HepG2 (cell line): Measurements from ENCODE around the gene TM2D3. TPM values are rescaled to one million over a fixed set of nuclear protein-coding genes. Genes with fewer than 3 reads are reported as not detected.
A peak's percentile ranks its signal among the peaks of the same experiment; 100 is the strongest.

Source experiments
- CHD4 ChIP-seq: fragments of 200-600 bp; sonication (generic); IDR thresholded peaks from 2 replicates; pipeline ENCODE4 v1.7.0; 2017; ENCODE audit warnings: mild to moderate bottlenecking, low read length, borderline replicate concordance
- KAT7 ChIP-seq: IDR thresholded peaks from 2 replicates; pipeline ENCODE4 v1.6.1; 2018; ENCODE audit warnings: borderline replicate concordance, missing compliant biosample characterization
- MXI1 ChIP-seq: IDR thresholded peaks from 3 replicates; pipeline ENCODE4 v1.6.1; 2012; ENCODE audit warnings: low read depth, low read length, inconsistent platforms, borderline replicate concordance
- RAD21 ChIP-seq: fragments of 450-650 bp; formaldehyde crosslinking; IDR thresholded peaks from 2 replicates; pipeline ENCODE4 v1.5.0; 2020; ENCODE audit warnings: mild to moderate bottlenecking
- RBM39 ChIP-seq: fragments of 200-400 bp; formaldehyde crosslinking; IDR thresholded peaks from one replicate; pipeline ENCODE4 v1.6.1; 2018; ENCODE audit warnings: antibody characterized with exemption, mild to moderate bottlenecking, low read depth, low read length; ENCODE audit not compliant: poor library complexity, severe bottlenecking
- RFX1 ChIP-seq: fragments of 450-650 bp; IDR thresholded peaks from 2 replicates; pipeline ENCODE4 v1.6.1; 2017
- RXRA ChIP-seq: sonication (generic); formaldehyde crosslinking; IDR thresholded peaks from 2 replicates; pipeline ENCODE4 v1.5.1; 2020; ENCODE audit warnings: missing genetic modification reagents
- SAFB2 ChIP-seq: sonication (generic); formaldehyde crosslinking; IDR thresholded peaks from 2 replicates; pipeline ENCODE4 v1.5.1; 2020; ENCODE audit warnings: missing genetic modification reagents, low read depth, mild to moderate bottlenecking, borderline replicate concordance
- SRSF9 ChIP-seq: fragments of 200-400 bp; formaldehyde crosslinking; IDR thresholded peaks from 2 replicates; pipeline ENCODE4 v1.6.1; 2018; ENCODE audit warnings: borderline replicate concordance, mild to moderate bottlenecking, low read depth, low read length; ENCODE audit not compliant: insufficient read depth, poor library complexity, severe bottlenecking
- TBP ChIP-seq: sonication (generic); formaldehyde crosslinking; IDR thresholded peaks from 2 replicates; pipeline ENCODE4 v1.5.0; 2020; ENCODE audit warnings: missing genetic modification reagents
- WIZ ChIP-seq: sonication (generic); formaldehyde crosslinking; IDR thresholded peaks from 2 replicates; pipeline ENCODE4 v1.5.1; 2020; ENCODE audit warnings: mild to moderate bottlenecking, missing genetic modification reagents
- ZFP37 ChIP-seq: sonication (generic); formaldehyde crosslinking; IDR thresholded peaks from 2 replicates; pipeline ENCODE4 v1.4.0; 2020; ENCODE audit warnings: missing genetic modification reagents, borderline replicate concordance
- ZNF101 ChIP-seq: sonication (generic); formaldehyde crosslinking; IDR thresholded peaks from 2 replicates; pipeline ENCODE4 v1.4.0; 2020; ENCODE audit warnings: mild to moderate bottlenecking, low read depth, missing genetic modification reagents, borderline replicate concordance
- ZNF660 ChIP-seq: sonication (generic); formaldehyde crosslinking; IDR thresholded peaks from 2 replicates; pipeline ENCODE4 v1.5.1; 2020; ENCODE audit warnings: mild to moderate bottlenecking, low read depth, missing genetic modification reagents, borderline replicate concordance
- ZNF713 ChIP-seq: sonication (generic); formaldehyde crosslinking; IDR thresholded peaks from 2 replicates; pipeline ENCODE4 v1.4.0; 2020; ENCODE audit warnings: mild to moderate bottlenecking, missing genetic modification reagents
- polyA plus RNA-seq, 8 experiments: library from polyadenylated mRNA; depleted of rRNA in 3 of 8; stranded (reverse) in 7 of 8; unstranded in 1 of 8; fragments of >200 nt; fragmentation: Illumina TruSeq in 4 of 8; extraction: Trizol in 4 of 8; gene quantifications; 2 replicates each; pipeline versions ENCODE4 v1.2.1 to v1.2.3, GENCODE V29; 2011 to 2016; ENCODE audit warnings: low read depth in 4 of 8, missing spikeins in 1 of 8, mixed read lengths in 1 of 8; ENCODE audit not compliant: insufficient read depth in 1 of 8
- total RNA-seq, 5 experiments: library from RNA; depleted of rRNA; stranded (reverse); fragments of >200 nt; fragmentation: Illumina TruSeq; extraction: Trizol; gene quantifications; 2 replicates each; pipeline ENCODE4 v1.2.3, GENCODE V29; 2016; ENCODE audit warnings: low read depth in 1 of 5
- TF ChIP-seq, protein P1 (sequence below): sonication (generic); formaldehyde crosslinking; conservative IDR thresholded peaks from 2 replicates; pipeline ENCODE4 v1.4.0; 2020; ENCODE audit warnings: missing genetic modification reagents
- TF ChIP-seq, protein P2 (sequence below): sonication (generic); formaldehyde crosslinking; IDR thresholded peaks from 2 replicates; pipeline ENCODE4 v1.8.0; 2022; ENCODE audit warnings: mild to moderate bottlenecking, missing genetic modification reagents, borderline replicate concordance
- TF ChIP-seq, protein P3 (sequence below): sonication (generic); formaldehyde crosslinking; IDR thresholded peaks from 2 replicates; pipeline ENCODE4 v1.8.1; 2023; ENCODE audit warnings: missing genetic modification reagents, mild to moderate bottlenecking, borderline replicate concordance
- TF ChIP-seq, protein P4 (sequence below): IDR thresholded peaks from 2 replicates; pipeline ENCODE4 v1.6.1; 2016; ENCODE audit warnings: missing genetic modification reagents, missing compliant biosample characterization
- TF ChIP-seq, protein P5 (sequence below): sonication (generic); formaldehyde crosslinking; IDR thresholded peaks from 2 replicates; pipeline ENCODE4 v1.4.0; 2020; ENCODE audit warnings: mild to moderate bottlenecking, missing genetic modification reagents
- TF ChIP-seq, protein P6 (sequence below): conservative IDR thresholded peaks from 2 replicates; pipeline ENCODE4 v1.6.1; 2018; ENCODE audit warnings: missing genetic modification reagents

TM2D3 gene
- total and polyA plus RNA-seq, 2 of the 13 experiments (the other 11 are each of a cell fraction or from before 2014, with no cell fraction given) = 31.1 to 72.7 TPM

DNA sequence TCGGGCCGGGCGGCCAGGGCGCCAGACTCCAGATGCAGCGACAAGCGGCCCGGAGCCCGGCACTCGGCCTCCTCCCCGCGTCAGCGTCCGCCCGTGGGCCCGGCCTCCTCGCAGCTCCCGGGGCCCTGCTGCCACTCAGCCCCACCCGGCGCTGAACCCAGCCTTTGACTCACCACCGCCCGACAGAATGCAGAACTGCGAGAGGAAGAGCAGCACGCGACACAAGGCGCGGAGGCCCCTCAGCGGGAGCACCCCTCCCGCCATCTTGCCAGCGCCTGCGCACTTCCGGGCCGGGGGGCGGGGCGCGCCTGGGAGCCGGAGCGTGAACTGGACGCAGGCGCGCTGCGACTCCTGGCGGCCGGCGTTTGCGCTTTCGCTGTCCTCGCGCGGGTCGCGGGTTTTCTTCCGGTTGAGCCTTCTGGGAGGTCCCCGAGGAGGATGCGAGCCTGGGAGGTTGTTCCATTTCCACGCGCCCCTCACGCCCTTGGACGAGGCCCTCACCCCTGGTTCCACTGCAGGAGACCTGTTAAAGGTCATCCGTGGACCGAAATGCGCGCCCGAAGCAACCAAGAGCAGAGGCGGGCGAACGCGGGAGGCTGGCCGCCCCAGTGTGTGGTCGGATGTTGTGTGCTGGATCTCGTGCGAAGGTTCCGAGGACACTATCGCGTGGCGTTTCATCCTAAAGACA lies at the start of gene TM2D3 (continued):
- TF ChIP-seq SRSF9 (no peak), WIZ (CRISPR knock-in tag) (no peak), ZNF660 (CRISPR knock-in tag) (no peak), ZFP37 (CRISPR knock-in tag) (peak; percentile 44; the same call in 1 of the 2 replicates), RXRA (CRISPR knock-in tag) (peak; percentile 43; the same call in 1 of the 2 replicates), SAFB2 (CRISPR knock-in tag) (peak; percentile 96), RAD21 (CRISPR knock-in tag) (peak; percentile 88), KAT7 (CRISPR knock-in tag) (peak; percentile 84), TBP (CRISPR knock-in tag) (0 out of 2 replicates have a peak, but pooled peaks have one; percentile 24), ZNF101 (no peak), CHD4 (no peak), RFX1 (no peak), RBM39 (peak; percentile 58), ZNF713 (peak; percentile 90; the same call in 1 of the 2 replicates), MXI1 (peak; percentile 84; the same call in 2 of the 3 replicates)
- TF ChIP-seq, protein P1, sequence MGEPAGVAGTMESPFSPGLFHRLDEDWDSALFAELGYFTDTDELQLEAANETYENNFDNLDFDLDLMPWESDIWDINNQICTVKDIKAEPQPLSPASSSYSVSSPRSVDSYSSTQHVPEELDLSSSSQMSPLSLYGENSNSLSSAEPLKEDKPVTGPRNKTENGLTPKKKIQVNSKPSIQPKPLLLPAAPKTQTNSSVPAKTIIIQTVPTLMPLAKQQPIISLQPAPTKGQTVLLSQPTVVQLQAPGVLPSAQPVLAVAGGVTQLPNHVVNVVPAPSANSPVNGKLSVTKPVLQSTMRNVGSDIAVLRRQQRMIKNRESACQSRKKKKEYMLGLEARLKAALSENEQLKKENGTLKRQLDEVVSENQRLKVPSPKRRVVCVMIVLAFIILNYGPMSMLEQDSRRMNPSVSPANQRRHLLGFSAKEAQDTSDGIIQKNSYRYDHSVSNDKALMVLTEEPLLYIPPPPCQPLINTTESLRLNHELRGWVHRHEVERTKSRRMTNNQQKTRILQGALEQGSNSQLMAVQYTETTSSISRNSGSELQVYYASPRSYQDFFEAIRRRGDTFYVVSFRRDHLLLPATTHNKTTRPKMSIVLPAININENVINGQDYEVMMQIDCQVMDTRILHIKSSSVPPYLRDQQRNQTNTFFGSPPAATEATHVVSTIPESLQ (CRISPR knock-in tag) = no peak
- TF ChIP-seq, protein P2, sequence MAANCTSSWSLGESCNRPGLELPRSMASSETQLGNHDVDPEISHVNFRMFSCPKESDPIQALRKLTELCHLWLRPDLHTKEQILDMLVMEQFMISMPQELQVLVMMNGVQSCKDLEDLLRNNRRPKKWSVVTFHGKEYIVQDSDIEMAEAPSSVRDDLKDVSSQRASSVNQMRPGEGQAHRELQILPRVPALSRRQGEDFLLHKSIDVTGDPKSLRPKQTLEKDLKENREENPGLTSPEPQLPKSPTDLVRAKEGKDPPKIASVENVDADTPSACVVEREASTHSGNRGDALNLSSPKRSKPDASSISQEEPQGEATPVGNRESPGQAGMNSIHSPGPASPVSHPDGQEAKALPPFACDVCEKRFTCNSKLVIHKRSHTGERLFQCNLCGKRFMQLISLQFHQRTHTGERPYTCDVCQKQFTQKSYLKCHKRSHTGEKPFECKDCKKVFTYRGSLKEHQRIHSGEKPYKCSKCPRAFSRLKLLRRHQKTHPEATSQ = peak; percentile 93
- TF ChIP-seq, protein P3, sequence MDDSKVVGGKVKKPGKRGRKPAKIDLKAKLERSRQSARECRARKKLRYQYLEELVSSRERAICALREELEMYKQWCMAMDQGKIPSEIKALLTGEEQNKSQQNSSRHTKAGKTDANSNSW = peak; percentile 66; the same call in 1 of the 2 replicates
- TF ChIP-seq, protein P4, sequence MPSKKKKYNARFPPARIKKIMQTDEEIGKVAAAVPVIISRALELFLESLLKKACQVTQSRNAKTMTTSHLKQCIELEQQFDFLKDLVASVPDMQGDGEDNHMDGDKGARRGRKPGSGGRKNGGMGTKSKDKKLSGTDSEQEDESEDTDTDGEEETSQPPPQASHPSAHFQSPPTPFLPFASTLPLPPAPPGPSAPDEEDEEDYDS (CRISPR knock-in tag) = peak; percentile 54
- TF ChIP-seq, protein P5, sequence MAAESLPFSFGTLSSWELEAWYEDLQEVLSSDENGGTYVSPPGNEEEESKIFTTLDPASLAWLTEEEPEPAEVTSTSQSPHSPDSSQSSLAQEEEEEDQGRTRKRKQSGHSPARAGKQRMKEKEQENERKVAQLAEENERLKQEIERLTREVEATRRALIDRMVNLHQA (CRISPR knock-in tag) = no peak
- TF ChIP-seq, protein P6, sequence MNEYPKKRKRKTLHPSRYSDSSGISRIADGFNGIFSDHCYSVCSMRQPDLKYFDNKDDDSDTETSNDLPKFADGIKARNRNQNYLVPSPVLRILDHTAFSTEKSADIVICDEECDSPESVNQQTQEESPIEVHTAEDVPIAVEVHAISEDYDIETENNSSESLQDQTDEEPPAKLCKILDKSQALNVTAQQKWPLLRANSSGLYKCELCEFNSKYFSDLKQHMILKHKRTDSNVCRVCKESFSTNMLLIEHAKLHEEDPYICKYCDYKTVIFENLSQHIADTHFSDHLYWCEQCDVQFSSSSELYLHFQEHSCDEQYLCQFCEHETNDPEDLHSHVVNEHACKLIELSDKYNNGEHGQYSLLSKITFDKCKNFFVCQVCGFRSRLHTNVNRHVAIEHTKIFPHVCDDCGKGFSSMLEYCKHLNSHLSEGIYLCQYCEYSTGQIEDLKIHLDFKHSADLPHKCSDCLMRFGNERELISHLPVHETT (CRISPR knock-in tag) = no peak; the same call in 1 of the 2 replicates
